Measurements from ENCODE around the gene ICA1.
A peak's percentile ranks its signal among the peaks of the same experiment; 100 is the strongest.
"Not testable (repeated sequence)": the region's sequence is repeated elsewhere in the genome, so short reads cannot be mapped to it uniquely, and the experiment has no call there.

ICA1 gene

GRCh38 chr7:8261711-8262695, at the start of gene ICA1:
Gene ICA1, minus strand, starts transcription at chr7:8262167. Its CDS starts 26,241 bp downstream, at chr7:8235926.
- peak; percentile 91 for DNase-seq

- DNase-seq: no peak
Measured at GRCh38 chr7:8310876-8311275, 48.9 kb upstream of the ICA1 start.

GRCh38 chr7:8305625-8306388, 43.8 kb upstream of the ICA1 start:
- DNase-seq: no peak

- no peak for DNase-seq
Measured at GRCh38 chr7:8305104-8305503, 43.1 kb upstream of the ICA1 start.

- no peak for DNase-seq
Measured at GRCh38 chr7:8303904-8304528, 42.0 kb upstream of the ICA1 start.

GRCh38 chr7:8297023-8297422, 35.1 kb upstream of the ICA1 start:
- DNase-seq: not testable (repeated sequence)

- DNase-seq: no peak
Measured at GRCh38 chr7:8296362-8296659, 34.3 kb upstream of the ICA1 start.

GRCh38 chr7:8295638-8296361, 33.8 kb upstream of the ICA1 start:
- peak; percentile 92 for DNase-seq

- no peak for DNase-seq
Measured at GRCh38 chr7:8291397-8292141, 29.6 kb upstream of the ICA1 start.

- DNase-seq: peak; percentile 96
Measured at GRCh38 chr7:8290645-8291308, 28.8 kb upstream of the ICA1 start.

GRCh38 chr7:8286118-8286517, 24.2 kb upstream of the ICA1 start:
- no peak for DNase-seq

- DNase-seq: no peak
Measured at GRCh38 chr7:8285155-8285554, 23.2 kb upstream of the ICA1 start.

- peak; percentile 48 for DNase-seq
Measured at GRCh38 chr7:8284606-8285005, 22.6 kb upstream of the ICA1 start.

GRCh38 chr7:8283968-8284367, 22.0 kb upstream of the ICA1 start:
- no peak for DNase-seq

GRCh38 chr7:8282871-8283270, 20.9 kb upstream of the ICA1 start:
- no peak for DNase-seq

- no peak for DNase-seq
Measured at GRCh38 chr7:8282162-8282561, 20.2 kb upstream of the ICA1 start.

GRCh38 chr7:8278183-8278582, 16.2 kb upstream of the ICA1 start:
- no peak for DNase-seq

GRCh38 chr7:8277394-8277982, 15.5 kb upstream of the ICA1 start:
- peak; percentile 60 for DNase-seq

GRCh38 chr7:8274589-8274988, 12.6 kb upstream of the ICA1 start:
- no peak for DNase-seq

GRCh38 chr7:8271960-8272359, 10.0 kb upstream of the ICA1 start:
- no peak for DNase-seq

- no peak for DNase-seq
Measured at GRCh38 chr7:8263048-8263447, 1.1 kb upstream of the ICA1 start.
